Prostate gland (tissue), 2 donors: ENCODE measurements around the gene FES.

ENCODE experiments used
- CTCF ChIP-seq, 4 experiments: fragments of 200-600 bp in 2 of 4; fragments of 450-650 bp in 2 of 4; sonication (generic) in 2 of 4; IDR thresholded peaks; 1 replicate in 3 of 4; 2 replicates in 1 of 4; pipeline ENCODE4 v1.5.1; 2016 to 2019; ENCODE audit warnings: antibody characterized with exemption in 4 of 4, mild to moderate bottlenecking in 2 of 4, moderate library complexity in 2 of 4
- POLR2A ChIP-seq: fragments of 450-650 bp; IDR thresholded peaks from one replicate; pipeline ENCODE4 v1.6.1; 2016; ENCODE audit warnings: antibody characterized with exemption, mild to moderate bottlenecking

- TF ChIP-seq CTCF (IDR thresholded peaks at IDR 0.05) (no peak), POLR2A (no peak)
Measured at GRCh38 chr15:90915216-90915807, 31.0 kb downstream of the FES start.
